Measurements from ENCODE around the gene ASB18.

GRCh38 chr2:236146436-236146835, 117.8 kb downstream of the ASB18 start:
- TF ChIP-seq POLR2A (IDR thresholded peaks at IDR 0.05; ENCODE audit: low read depth, low read length) (no peak), DPF2 (IDR thresholded peaks at IDR 0.05) (no peak), HDAC6 (IDR thresholded peaks at IDR 0.05; ENCODE audit: unreplicated experiment) (no peak), EED (IDR thresholded peaks at IDR 0.05; ENCODE audit: low read depth) (no peak), CTCF (IDR thresholded peaks at IDR 0.05 in 2 of 3, conservative IDR thresholded peaks at IDR 0.05 in 1 of 3; ENCODE audit: control insufficient read depth in 2 of 3, extremely low read depth in 1 of 3, insufficient read depth in 1 of 3, low read depth in 3 of 3, low read length in 3 of 3) (no peak), EP300 (IDR thresholded peaks at IDR 0.05; ENCODE audit: borderline replicate concordance in 1 of 2, control insufficient read depth in 1 of 2, low read depth in 2 of 2, low read length in 2 of 2) (no peak), CHD2 (IDR thresholded peaks at IDR 0.05; ENCODE audit: borderline replicate concordance, low read depth, low read length) (no peak), ESRRA (IDR thresholded peaks at IDR 0.05; ENCODE audit: low read length) (no peak), CEBPB (IDR thresholded peaks at IDR 0.05; ENCODE audit: borderline replicate concordance in 1 of 2, low read depth in 2 of 2, low read length in 2 of 2) (no peak), HCFC1 (IDR thresholded peaks at IDR 0.05; ENCODE audit: low read length) (no peak)

Measured in GM12878 (cell line).